HL-60 (cell line): ENCODE results near the gene HOXD1.
A peak's percentile ranks its signal among the peaks of the same experiment; 100 is the strongest.

ENCODE experiments used
- DNase-seq, 2 experiments: peaks; one replicate each; pipeline ENCODE4 v3.0.0-alpha.2; 2010 to 2020; ENCODE audit warnings: low read depth in 1 of 2, low spot score in 1 of 2
- H3K27ac ChIP-seq: fragments of 250-450 bp; sonication (Bioruptor Pico); replicated peaks from 2 replicates; pipeline ENCODE4 v1.5.1; 2020; ENCODE audit warnings: mild to moderate bottlenecking, moderate library complexity
- H3K27me3 ChIP-seq: fragments of 250-450 bp; sonication (Bioruptor Pico); 2 replicates; pipeline ENCODE4 v1.5.1; 2021; ENCODE audit warnings: mild to moderate bottlenecking, moderate library complexity; ENCODE audit not compliant: insufficient read depth, poor library complexity, severe bottlenecking
- H3K4me3 ChIP-seq: replicated peaks from 2 replicates; pipeline ENCODE4 v1.5.1; 2011; ENCODE audit warnings: mild to moderate bottlenecking, control low read depth, low read length; ENCODE audit not compliant: insufficient read depth
- GABPA ChIP-seq: IDR thresholded peaks from 2 replicates; pipeline ENCODE4 v1.6.1; 2012; ENCODE audit warnings: low read depth
- POLR2AphosphoS5 ChIP-seq: IDR thresholded peaks from 2 replicates; pipeline ENCODE4 v1.6.1; 2012; ENCODE audit warnings: low read depth
- SPI1 ChIP-seq: IDR thresholded peaks from 2 replicates; pipeline ENCODE4 v1.6.1; 2012; ENCODE audit warnings: low read depth, mild to moderate bottlenecking, borderline replicate concordance
- TF ChIP-seq, protein P1 (sequence below): IDR thresholded peaks from one replicate; pipeline ENCODE4 v1.5.1; 2011; ENCODE audit warnings: low read length, control low read depth, inconsistent platforms; ENCODE audit not compliant: insufficient read depth
- TF ChIP-seq, protein P2 (sequence below): IDR thresholded peaks from 2 replicates; pipeline ENCODE4 v1.6.1; 2012; ENCODE audit warnings: low read depth; ENCODE audit not compliant: insufficient replicate concordance

The HOXD1 gene

DNA sequence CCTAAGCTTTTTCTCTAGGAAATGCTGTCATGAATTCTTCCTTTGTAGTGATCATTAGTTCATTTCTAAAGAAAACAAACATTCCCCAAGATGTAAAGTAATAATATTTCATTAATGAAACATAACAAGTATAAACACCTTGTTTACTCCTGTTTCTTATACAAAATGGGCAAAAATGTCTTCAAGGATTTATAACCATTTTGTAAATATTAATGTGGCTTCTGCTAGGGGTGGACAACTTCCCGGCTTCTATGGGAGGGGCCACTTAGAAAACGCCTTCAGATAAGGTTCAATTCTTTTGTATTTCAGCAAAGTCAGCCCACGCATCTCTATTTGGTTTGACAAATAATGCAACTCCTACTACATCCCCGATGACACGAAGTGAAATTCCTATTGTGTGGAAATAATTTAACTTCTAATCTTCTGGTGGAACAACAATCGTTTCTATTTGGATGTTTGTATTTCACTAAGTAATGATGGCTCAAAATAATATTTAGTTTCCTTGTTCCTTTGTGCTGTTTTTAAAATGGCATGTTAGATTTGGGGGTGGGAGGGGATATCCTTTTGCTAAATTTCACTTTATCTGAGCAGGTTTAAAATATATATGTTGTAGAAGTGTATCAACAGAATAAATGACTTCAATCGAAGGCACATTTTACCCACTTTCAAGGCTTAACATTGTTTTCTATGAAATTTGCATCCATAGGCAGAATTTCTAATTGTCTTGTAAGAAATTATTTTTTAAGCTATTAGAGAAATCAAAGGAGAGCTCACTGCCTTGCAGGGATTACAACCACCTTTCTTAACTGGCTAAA lies 14.7 kb upstream of the HOXD1 start:
- Histone ChIP-seq H3K27me3 (peaks cover 80% of the 10 kb centered on the region), H3K27ac (no peak overlapping the region), H3K4me3 (no peak overlapping the region)
- no peak for TF ChIP-seq POLR2AphosphoS5
- TF ChIP-seq SPI1 = no peak
- TF ChIP-seq GABPA = no peak
- TF ChIP-seq, protein P1, sequence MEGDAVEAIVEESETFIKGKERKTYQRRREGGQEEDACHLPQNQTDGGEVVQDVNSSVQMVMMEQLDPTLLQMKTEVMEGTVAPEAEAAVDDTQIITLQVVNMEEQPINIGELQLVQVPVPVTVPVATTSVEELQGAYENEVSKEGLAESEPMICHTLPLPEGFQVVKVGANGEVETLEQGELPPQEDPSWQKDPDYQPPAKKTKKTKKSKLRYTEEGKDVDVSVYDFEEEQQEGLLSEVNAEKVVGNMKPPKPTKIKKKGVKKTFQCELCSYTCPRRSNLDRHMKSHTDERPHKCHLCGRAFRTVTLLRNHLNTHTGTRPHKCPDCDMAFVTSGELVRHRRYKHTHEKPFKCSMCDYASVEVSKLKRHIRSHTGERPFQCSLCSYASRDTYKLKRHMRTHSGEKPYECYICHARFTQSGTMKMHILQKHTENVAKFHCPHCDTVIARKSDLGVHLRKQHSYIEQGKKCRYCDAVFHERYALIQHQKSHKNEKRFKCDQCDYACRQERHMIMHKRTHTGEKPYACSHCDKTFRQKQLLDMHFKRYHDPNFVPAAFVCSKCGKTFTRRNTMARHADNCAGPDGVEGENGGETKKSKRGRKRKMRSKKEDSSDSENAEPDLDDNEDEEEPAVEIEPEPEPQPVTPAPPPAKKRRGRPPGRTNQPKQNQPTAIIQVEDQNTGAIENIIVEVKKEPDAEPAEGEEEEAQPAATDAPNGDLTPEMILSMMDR = no peak
- TF ChIP-seq, protein P2, sequence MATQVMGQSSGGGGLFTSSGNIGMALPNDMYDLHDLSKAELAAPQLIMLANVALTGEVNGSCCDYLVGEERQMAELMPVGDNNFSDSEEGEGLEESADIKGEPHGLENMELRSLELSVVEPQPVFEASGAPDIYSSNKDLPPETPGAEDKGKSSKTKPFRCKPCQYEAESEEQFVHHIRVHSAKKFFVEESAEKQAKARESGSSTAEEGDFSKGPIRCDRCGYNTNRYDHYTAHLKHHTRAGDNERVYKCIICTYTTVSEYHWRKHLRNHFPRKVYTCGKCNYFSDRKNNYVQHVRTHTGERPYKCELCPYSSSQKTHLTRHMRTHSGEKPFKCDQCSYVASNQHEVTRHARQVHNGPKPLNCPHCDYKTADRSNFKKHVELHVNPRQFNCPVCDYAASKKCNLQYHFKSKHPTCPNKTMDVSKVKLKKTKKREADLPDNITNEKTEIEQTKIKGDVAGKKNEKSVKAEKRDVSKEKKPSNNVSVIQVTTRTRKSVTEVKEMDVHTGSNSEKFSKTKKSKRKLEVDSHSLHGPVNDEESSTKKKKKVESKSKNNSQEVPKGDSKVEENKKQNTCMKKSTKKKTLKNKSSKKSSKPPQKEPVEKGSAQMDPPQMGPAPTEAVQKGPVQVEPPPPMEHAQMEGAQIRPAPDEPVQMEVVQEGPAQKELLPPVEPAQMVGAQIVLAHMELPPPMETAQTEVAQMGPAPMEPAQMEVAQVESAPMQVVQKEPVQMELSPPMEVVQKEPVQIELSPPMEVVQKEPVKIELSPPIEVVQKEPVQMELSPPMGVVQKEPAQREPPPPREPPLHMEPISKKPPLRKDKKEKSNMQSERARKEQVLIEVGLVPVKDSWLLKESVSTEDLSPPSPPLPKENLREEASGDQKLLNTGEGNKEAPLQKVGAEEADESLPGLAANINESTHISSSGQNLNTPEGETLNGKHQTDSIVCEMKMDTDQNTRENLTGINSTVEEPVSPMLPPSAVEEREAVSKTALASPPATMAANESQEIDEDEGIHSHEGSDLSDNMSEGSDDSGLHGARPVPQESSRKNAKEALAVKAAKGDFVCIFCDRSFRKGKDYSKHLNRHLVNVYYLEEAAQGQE = no peak
- no peak for DNase-seq

DNA sequence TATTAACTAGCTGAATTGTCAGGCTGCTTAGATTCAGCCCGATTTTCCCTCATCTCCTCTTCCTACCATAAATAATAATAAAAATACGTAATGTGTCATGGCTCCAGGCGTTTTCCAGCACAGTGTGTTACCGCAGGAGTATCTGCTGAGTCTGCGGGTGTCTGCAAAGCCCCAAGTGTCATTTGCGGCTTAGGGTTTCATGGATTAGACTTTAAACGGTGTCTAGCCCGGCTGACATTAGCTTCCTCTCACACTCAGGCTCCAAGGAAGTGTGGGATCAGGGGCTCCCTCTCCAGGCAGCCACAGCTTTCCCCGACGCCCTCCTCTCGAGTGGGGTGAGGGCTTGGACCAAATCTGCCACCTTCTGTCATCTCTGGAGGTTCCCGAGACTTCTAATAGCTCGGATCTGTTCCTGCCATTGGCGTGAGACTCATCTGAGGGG lies 14.1 kb upstream of the HOXD1 start:
- Histone ChIP-seq H3K4me3 (no peak overlapping the region), H3K27ac (no peak overlapping the region), H3K27me3 (peaks cover 86% of the 10 kb centered on the region)
- TF ChIP-seq POLR2AphosphoS5 (no peak), SPI1 (no peak), GABPA (no peak)
- TF ChIP-seq, protein P1 = no peak
- TF ChIP-seq, protein P2 = no peak
- no peak for DNase-seq

DNA sequence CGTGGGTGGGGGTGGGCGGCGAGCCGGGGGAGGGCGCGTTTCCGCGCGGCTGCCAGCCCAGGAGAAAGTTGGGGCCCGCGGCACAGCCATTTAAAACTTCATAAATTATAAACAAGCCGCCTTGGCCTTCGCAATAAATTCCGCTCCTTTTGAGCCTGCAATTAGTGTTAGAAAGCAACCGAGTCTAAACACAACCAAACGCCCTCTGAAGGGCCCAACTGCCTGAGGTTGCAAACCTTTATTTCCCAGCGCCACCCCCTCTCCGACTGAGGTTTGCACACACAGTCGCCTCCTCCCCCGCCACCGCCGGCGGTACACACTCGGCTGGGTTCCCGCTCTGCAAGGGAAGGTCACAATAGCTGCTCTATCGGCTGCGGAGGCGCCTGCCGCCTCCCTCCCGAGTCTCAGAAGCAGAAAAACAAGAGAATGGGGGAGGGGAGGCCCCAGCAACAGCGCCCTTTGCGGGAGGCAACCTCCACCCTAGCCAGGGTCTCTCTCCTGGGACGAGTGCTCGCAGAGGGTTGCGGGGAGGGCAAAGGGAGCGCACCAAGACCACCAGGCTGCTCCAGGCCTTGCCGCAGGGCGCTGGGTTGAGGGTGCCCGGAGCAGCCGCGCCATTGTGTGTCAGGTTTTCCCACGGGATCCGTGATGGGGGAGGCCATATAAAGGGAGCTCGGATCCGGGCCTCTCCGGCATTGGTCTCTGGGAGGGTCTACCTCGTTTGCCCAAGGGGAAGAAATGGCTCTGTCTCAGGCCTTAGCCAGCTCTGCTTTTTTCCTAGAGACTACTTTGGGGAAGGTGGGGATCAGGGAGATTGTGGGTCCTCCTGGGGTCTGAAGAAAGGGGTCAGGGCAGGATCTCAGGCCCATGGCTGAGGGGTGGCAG lies 13.4 kb upstream of the HOXD1 start:
- TF ChIP-seq, protein P1 = no peak
- Histone ChIP-seq H3K27me3 (peaks cover 91% of the 10 kb centered on the region), H3K4me3 (no peak overlapping the region), H3K27ac (no peak overlapping the region)
- peak in 1 of 2 experiments; percentile 44 for DNase-seq
